ENCODE results near the gene NPLOC4.
"Not testable (repeated sequence)": the region's sequence is repeated elsewhere in the genome, so short reads cannot be mapped to it uniquely, and the experiment has no call there.

The NPLOC4 gene

DNA sequence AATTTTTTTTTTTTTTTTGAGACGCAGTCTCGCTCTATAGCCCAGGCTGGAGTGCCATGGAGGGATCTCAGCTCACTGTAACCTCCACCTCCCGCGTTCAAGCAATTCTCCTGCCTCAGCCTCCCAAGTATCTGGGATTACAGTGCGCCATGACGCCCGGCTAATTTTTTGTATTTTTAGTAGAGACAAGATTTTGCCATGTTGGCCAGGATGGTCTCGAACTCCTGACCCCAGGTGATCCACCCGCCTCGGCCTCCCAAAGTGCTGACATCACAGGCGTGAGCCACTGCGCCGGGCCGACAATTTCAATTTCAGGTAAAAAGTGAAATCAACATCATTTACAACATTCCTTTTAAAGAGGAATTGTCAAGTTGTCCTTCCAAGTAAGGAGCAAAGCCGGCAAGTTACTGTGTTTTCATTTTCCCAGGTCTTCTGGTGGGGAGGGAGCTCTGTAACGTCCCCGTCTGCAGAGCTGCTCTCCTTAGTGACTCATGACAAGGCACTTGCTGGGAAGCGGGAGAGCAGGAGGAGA is 873 bp downstream of the NPLOC4 start:
- DNase-seq (ENCODE audit: extremely low read depth in 1 of 2, low read depth in 1 of 2): no peak

DNA sequence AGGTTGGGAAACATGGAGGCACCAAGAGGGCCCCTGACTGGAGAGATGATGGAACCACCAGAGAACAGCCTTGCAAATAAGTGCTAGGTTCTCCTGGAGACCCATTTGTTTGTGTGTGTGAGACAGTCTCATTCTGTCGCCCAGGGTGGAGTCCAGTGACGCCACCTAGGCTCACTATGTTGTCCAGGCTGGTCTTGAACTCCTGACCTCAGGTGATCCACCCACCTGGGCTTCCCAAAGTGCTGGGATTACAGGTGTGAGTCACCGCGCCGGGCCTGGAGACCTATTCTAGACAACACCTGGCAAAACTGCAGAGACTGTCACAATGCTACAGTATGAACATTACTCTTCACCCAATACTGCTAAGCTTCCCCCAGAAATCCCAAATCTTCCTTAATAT is 1.5 kb downstream of the NPLOC4 start:
- no peak for DNase-seq (ENCODE audit: extremely low read depth in 1 of 2, low read depth in 1 of 2)

DNA sequence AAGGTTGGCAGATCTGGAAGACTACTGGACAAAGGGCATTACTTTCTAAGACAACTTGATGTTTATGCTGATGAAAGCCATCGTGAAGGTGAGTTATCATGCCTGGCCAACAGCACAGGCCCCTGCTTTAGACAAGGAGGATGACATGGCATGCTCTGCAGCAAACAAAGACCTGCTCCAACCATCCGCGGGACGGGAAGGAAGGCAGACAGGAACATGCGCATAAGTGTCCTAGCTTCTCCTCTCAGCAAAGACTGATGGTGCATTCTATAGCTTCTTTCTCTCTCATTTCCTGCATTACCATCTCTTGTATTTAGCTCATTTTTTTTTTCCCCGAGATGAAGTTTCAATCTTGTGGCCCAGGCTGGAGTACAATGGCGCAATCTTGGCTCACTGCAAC is 5.4 kb downstream of the NPLOC4 start:
- no peak for DNase-seq (ENCODE audit: extremely low read depth in 1 of 2, low read depth in 1 of 2)

DNA sequence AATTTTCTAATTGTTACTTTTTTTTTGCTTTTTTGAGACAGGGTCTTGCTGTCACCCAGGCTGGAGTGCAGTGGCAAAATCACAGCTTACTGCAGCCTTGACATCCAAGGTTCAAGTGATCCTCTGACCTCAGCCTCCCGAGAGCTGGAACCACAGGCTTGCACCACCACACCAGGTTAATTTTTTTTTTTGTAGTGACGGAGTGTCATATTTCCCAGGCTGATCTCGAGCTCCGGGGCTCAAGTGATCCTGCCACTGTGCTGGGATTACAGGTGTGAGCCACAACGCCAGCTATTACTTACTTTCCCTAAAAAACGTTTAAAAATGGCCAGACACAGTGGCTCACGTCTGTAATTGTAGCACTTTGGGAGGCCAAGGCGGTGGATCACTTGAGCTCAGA is 6.6 kb downstream of the NPLOC4 start:
- DNase-seq (ENCODE audit: extremely low read depth in 1 of 2, low read depth in 1 of 2): no peak

DNA sequence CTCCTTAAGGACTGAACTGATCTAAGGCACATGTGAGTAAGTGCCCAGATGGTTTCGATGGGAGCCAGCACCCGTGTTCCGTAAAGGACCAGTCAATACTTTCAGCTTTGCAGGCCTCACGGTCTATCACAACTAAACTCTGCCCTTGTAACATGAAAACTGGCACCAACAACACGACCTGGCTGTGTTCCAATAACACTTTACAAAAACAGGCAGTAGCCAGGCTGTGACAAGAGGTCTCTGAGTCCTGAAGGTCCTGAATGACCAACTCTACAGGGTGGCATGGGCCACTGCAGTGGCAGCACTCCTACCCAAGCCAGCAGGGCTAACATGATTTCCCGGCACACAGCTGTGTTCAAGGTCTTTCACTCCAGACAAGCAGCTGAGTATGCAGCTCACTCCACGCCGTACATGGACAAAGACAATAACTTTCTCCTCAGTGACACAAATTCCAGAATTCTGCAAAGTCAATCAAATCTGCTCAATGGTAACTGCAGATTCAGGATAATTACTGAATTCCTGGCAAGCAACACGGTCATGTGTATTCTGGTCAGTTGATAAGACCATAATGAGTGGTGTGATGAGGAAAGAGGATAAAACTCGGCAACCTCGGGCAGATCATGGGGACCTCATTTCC is 15.3 kb downstream of the NPLOC4 start:
- DNase-seq (ENCODE audit: extremely low read depth in 1 of 2, low read depth in 1 of 2): no peak

DNA sequence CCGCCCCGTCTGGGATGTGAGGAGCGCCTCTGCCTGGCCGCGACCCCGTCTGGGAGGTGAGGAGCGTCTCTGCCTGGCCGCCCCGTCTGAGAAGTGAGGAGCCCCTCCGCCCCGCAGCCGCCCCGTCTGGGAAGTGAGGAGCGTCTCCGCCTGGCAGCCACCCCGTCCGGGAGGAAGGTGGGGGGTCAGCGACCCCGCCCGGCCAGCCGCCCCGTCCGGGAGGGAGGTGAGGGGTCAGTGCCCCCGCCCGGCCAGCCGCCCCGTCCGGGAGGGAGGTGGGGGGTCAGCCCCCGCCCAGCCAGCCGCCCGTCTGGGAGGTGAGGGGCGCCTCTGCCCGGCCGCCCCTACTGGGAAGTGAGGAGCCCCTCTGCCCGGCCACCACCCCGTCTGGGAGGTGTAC is 18.6 kb downstream of the NPLOC4 start:
- not testable (repeated sequence) for DNase-seq (ENCODE audit: extremely low read depth in 1 of 2, low read depth in 1 of 2)

DNA sequence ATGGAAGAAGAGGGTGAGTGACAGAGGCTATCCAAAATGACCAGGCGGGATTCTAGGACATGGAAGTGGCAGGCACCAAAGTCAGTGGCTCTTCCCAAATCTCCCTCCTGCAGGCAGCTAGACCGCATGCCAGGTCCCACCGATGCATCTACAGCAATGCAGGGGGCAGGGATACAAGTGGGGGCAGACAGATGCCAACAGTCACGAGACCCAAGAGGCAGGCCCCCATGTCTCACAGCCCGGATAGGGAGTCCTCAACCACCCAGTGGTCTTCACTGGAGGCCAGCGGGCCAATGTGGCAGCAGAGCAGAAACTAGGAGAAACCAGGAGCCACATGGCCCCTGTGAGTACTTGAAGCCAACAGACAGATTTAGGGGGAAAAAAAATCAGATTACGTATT is 20.0 kb downstream of the NPLOC4 start:
- DNase-seq (ENCODE audit: extremely low read depth in 1 of 2, low read depth in 1 of 2): no peak

GRCh38 chr17:81615401-81615930 is 21.4 kb downstream of the NPLOC4 start:
- DNase-seq (ENCODE audit: extremely low read depth in 1 of 2, low read depth in 1 of 2): no peak

DNA sequence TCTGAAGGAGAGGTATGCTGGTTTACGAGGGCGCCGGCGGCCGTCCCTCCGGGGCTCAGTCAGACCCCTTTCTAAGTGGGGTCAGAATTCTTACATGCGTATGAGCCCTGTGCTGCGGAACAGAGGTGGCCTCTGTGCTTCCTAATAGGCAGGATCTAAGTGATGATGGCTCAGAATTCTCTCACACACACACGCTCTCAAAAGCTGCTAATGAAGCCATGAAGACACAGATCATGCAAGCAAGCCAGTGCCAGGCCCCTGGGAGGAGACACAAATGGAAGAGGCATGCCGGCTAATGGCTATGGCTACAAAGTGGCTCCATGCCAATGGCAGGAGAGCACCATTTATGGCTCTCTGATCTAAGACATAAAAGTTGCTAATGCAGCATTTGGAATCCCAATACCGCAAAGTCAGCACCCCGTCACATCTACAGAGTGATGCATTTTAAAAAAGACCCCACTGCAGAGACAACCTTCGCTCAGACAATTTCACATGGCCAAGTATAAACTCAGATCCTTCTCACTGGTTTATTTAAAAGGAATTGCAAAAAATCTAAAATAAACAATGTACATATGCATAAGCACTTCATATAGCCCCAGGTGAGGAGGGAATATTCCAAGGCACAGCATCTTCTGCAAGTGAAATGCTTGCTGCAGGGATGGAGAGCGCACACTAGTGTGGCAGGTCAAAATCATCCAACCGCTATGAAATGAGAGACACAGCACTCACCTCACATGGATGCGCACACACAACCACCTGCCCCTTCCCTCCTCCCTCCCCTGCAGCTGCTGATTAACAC is 24.5 kb downstream of the NPLOC4 start:
- no peak for DNase-seq (ENCODE audit: extremely low read depth in 1 of 2, low read depth in 1 of 2)

DNA sequence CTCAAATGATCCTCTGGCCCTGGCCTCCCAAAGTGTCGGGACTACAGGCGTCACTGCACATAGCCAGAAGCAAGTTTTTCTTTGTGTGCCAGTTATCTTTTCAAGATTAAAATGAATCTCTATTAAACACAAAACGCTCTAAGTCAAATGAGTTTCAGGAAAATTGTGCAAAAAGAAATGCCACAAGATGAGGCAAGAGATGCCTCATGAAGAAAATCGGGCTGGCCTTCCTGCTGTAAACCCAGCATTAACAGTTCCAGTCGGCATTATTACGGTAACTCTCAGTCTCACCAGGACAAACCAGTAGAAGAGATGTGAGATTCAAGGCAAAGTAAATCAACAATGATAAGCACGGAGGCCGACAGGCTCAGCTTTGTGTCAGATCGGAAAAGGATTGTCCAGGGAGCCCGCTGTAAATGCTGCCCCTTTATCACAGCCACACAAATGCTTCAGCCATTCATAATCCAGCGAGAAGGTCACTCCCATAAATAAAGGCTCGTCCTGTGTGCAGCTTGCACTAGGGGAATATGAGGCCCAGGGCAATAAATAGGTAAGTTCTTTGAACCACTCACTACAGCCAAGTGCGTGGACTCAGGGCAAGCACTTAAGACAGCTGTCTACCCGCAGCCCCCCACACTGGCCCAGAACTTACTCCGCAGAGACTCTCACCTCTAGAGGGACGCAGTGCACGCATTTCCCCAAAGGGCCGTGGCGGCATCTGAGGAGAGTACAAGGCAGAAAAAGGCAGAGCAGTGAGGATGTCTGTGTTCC is 27.2 kb downstream of the NPLOC4 start:
- DNase-seq (ENCODE audit: extremely low read depth in 1 of 2, low read depth in 1 of 2): no peak

DNA sequence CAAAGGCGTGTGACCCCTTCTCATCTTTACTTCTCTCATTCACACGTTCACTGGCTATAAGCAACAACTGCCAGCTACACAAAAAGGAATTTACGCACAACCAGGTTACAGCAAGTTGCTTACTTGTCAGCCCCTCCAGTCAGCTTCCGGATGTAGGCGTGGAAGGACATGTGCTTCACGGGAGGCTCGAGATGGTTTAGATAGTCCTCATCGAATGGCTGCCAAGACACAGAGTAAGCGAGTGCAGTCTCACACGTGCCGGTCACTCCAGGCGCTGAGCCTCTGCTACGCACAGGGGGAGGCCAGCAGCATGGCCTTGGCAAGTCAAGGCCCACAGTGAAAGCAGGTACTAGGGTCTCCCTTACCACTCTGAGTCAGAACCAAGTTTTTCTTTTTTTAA is 28.3 kb downstream of the NPLOC4 start:
- DNase-seq (ENCODE audit: extremely low read depth in 1 of 2, low read depth in 1 of 2): no peak

GRCh38 chr17:81608082-81608481 is 28.8 kb downstream of the NPLOC4 start:
- DNase-seq (ENCODE audit: extremely low read depth in 1 of 2, low read depth in 1 of 2): no peak

DNA sequence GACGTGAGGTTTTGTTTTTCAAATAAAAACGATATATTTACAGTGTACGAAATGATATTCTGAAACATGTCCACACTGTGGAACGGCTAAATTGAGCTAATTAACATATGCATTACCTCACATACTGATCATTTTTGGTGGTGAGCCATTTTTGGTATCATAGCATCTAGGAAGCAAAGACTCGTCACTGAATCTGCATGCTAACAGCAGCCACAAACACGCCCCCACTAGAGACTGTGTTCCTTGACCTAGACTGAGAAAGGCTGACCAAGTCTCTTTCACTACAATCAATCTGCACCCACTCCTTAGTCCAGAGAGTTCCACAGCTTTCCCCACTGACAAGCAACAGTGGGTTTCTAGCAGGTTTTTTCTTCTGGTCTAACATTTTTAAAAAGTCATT is 29.5 kb downstream of the NPLOC4 start:
- DNase-seq (ENCODE audit: extremely low read depth in 1 of 2, low read depth in 1 of 2): no peak

- no peak for DNase-seq (ENCODE audit: extremely low read depth in 1 of 2, low read depth in 1 of 2)
These were observed 32.9 kb downstream of the NPLOC4 start for GRCh38 chr17:81603846-81604610.

DNA sequence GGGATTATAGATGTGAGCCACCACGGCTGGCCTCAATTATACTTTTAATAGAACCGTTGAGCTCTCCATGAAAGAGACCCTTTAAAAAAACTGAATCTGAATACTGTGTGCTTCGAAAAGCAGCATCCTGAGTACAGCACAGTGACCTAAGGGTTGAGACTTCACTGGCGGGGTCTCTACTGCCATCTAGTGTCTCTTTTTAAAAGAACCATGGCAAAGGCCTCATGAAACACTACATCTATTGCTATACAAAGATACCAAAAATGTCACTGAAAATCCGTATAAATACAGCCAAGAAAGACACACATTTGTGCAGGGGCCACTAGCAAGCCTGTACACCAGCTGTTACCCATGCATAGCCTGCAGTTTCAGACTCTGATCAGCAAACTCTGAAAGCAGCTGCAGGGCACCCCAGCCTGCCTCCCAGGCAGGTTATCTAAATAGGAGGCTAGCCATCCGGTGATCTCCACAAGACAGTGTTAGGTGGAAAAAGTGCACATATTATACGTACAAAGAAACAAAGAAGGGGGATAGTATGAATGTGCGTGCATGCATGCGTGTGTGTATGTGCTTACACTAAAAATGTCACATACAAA is 35.3 kb downstream of the NPLOC4 start:
- DNase-seq (ENCODE audit: extremely low read depth in 1 of 2, low read depth in 1 of 2): peak in 1 of 2 donors; percentile 17

- DNase-seq (ENCODE audit: extremely low read depth in 1 of 2, low read depth in 1 of 2): no peak
These were observed 37.0 kb downstream of the NPLOC4 start for GRCh38 chr17:81599719-81600486.

DNA sequence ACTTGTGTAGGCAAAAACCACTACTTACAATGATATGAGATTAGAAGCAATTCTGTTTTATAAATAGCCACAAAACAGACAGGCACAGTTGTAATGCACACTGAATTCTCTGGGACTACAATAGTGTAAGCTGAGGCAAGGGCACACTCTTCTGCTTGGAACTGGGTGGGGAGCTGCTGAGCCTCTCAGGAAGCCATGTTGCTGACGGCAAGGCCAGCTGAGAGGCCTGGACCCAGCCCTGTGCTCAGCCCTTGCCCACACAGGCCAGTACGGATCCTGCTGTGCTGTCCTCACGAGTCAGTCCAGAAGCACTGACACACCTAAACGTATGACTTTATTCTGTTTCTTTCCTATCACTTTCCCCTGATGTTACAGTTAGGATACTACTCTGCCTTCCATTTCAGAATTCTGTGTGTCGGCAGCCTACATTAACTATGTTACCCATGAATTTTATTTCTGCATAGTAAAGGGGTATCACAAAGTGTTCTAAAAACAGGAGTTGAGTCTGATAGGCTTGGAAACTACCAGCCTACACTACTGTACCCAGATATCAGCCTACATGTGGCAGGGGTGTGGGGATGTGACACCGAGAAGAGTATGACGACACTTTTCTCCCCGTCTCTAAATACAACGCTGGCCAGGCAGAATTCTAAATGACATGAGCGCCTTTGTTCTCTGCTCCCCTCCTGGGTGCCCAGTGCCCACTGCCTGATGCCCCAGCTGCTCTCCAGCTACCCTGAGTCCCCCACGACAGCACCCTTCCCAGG is 43.6 kb downstream of the NPLOC4 start:
- DNase-seq (ENCODE audit: extremely low read depth in 1 of 2, low read depth in 1 of 2): no peak

DNA sequence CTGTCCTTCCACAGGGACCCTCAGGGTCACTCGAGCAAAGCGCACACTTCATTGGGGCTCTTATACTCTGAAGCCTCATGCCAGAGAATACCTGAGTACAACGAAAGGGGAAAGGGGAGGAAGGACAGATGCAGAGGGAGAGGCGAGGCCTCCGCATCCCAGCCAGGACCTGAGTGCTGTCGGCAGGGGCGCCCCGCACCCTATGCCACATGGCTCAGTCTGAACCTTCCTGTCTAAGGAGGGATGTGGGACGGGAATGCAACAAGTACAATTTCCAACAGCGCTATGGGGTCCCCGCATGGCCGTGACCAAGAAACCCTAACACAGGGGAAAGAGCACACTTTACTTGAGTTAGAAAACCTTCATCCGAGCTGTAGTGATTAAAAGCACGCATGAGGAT is 44.9 kb downstream of the NPLOC4 start:
- DNase-seq (ENCODE audit: extremely low read depth in 1 of 2, low read depth in 1 of 2): no peak

GRCh38 chr17:81590121-81590520 is 46.8 kb downstream of the NPLOC4 start:
- no peak for DNase-seq (ENCODE audit: extremely low read depth in 1 of 2, low read depth in 1 of 2)
